HG03432 (cell line): ENCODE measurements around the gene GNPDA1.
A peak's percentile ranks its signal among the peaks of the same experiment; 100 is the strongest.
"Not testable (repeated sequence)": the region's sequence is repeated elsewhere in the genome, so short reads cannot be mapped to it uniquely, and the experiment has no call there.

Source experiments
- ATAC-seq: cut with Tn5 transposase; IDR thresholded peaks from one replicate; pipeline ENCODE4 v1.9.1; 2021; ENCODE audit warnings: mild to moderate bottlenecking, moderate library complexity; ENCODE audit not compliant: unreplicated experiment

The GNPDA1 gene

GRCh38 chr5:142012792-142013388 lies at the start of gene GNPDA1:
Gene GNPDA1, minus strand, starts transcription at chr5:142013027. Its CDS starts 992 bp downstream, at chr5:142012035.
- ATAC-seq = peak; percentile 79

- no peak for ATAC-seq
Observed at GRCh38 chr5:142059304-142059940, 46.6 kb upstream of the GNPDA1 start.

GRCh38 chr5:142057697-142058056 lies 44.9 kb upstream of the GNPDA1 start:
- ATAC-seq = no peak

GRCh38 chr5:142056816-142057696 lies 44.2 kb upstream of the GNPDA1 start:
- ATAC-seq = no peak

- no peak for ATAC-seq
Observed at GRCh38 chr5:142055301-142055700, 42.5 kb upstream of the GNPDA1 start.

- no peak for ATAC-seq
Observed at GRCh38 chr5:142053426-142054151, 40.8 kb upstream of the GNPDA1 start.

- ATAC-seq = not testable (repeated sequence)
Observed at GRCh38 chr5:142052026-142052425, 39.2 kb upstream of the GNPDA1 start.

- no peak for ATAC-seq
Observed at GRCh38 chr5:142048272-142048671, 35.4 kb upstream of the GNPDA1 start.

- ATAC-seq = no peak
Observed at GRCh38 chr5:142046191-142046590, 33.4 kb upstream of the GNPDA1 start.

GRCh38 chr5:142040881-142041280 lies 28.1 kb upstream of the GNPDA1 start:
- ATAC-seq = not testable (repeated sequence)

- ATAC-seq = no peak
Observed at GRCh38 chr5:142040285-142040684, 27.5 kb upstream of the GNPDA1 start.

- no peak for ATAC-seq
Observed at GRCh38 chr5:142038735-142039134, 25.9 kb upstream of the GNPDA1 start.

- ATAC-seq = not testable (repeated sequence)
Observed at GRCh38 chr5:142037599-142037998, 24.8 kb upstream of the GNPDA1 start.

- no peak for ATAC-seq
Observed at GRCh38 chr5:142036918-142037317, 24.1 kb upstream of the GNPDA1 start.

GRCh38 chr5:142034994-142035393 lies 22.2 kb upstream of the GNPDA1 start:
- no peak for ATAC-seq

- ATAC-seq = not testable (repeated sequence)
Observed at GRCh38 chr5:142033632-142034567, 21.1 kb upstream of the GNPDA1 start.

GRCh38 chr5:142032747-142033631 lies 20.2 kb upstream of the GNPDA1 start:
- ATAC-seq = no peak

GRCh38 chr5:142032150-142032549 lies 19.3 kb upstream of the GNPDA1 start:
- ATAC-seq = no peak

GRCh38 chr5:142025637-142026036 lies 12.8 kb upstream of the GNPDA1 start:
- no peak for ATAC-seq
